PFSK-1 (cell line): ENCODE data around the gene SLC22A3.

ENCODE experiments used
- SIN3A ChIP-seq: IDR thresholded peaks from 2 replicates; pipeline ENCODE4 v1.6.1; 2012; ENCODE audit warnings: mild to moderate bottlenecking, low read length, moderate library complexity, borderline replicate concordance; ENCODE audit not compliant: insufficient read depth
- TF ChIP-seq, protein P1 (sequence below), 2 experiments: IDR thresholded peaks; 2 replicates each; pipeline versions ENCODE4 v1.6.1 to v1.8.0; 2011 to 2012; ENCODE audit warnings: low read depth in 2 of 2, low read length in 2 of 2, control low read depth in 1 of 2, inconsistent platforms in 1 of 2, mild to moderate bottlenecking in 1 of 2, moderate library complexity in 1 of 2; ENCODE audit not compliant: insufficient read depth in 1 of 2

DNA sequence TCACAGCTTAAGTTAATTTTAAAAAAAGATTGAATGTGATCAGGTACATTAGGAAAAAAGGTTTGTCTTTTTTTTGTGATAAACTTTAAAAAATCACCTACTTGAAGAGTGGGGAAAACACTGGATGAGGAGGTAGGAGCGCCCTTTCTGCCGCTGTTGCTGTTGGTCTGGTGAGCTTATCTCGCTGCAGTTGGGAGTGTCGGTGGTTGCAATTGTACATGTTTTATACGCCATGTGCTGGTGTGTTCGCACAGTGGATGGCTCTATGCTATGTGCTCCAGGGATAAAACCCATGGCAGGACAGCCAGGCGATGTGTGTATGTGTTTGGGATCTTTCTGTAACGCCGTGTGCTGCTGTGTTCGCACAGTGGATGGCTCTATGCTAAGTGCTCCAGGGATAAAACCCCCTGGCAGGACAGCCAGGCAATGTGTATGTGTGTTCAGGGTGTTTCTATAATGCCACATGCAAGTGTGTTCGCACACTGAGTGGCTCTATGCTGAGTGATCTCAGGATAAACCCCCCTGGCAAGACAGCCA, 1.7 kb downstream of the SLC22A3 start:
- TF ChIP-seq SIN3A, result no peak
- TF ChIP-seq, protein P1, sequence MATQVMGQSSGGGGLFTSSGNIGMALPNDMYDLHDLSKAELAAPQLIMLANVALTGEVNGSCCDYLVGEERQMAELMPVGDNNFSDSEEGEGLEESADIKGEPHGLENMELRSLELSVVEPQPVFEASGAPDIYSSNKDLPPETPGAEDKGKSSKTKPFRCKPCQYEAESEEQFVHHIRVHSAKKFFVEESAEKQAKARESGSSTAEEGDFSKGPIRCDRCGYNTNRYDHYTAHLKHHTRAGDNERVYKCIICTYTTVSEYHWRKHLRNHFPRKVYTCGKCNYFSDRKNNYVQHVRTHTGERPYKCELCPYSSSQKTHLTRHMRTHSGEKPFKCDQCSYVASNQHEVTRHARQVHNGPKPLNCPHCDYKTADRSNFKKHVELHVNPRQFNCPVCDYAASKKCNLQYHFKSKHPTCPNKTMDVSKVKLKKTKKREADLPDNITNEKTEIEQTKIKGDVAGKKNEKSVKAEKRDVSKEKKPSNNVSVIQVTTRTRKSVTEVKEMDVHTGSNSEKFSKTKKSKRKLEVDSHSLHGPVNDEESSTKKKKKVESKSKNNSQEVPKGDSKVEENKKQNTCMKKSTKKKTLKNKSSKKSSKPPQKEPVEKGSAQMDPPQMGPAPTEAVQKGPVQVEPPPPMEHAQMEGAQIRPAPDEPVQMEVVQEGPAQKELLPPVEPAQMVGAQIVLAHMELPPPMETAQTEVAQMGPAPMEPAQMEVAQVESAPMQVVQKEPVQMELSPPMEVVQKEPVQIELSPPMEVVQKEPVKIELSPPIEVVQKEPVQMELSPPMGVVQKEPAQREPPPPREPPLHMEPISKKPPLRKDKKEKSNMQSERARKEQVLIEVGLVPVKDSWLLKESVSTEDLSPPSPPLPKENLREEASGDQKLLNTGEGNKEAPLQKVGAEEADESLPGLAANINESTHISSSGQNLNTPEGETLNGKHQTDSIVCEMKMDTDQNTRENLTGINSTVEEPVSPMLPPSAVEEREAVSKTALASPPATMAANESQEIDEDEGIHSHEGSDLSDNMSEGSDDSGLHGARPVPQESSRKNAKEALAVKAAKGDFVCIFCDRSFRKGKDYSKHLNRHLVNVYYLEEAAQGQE (IDR thresholded peaks at IDR 0.05; ENCODE audit: insufficient read depth in 1 of 2, low read depth in 2 of 2, low read length in 2 of 2), result no peak
